NCI-H1694 treated with DMSO at 0.1 percent for 48 hours (cell line): Measurements from ENCODE around the gene GULP1.
"Not testable (repeated sequence)": the region's sequence is repeated elsewhere in the genome, so short reads cannot be mapped to it uniquely, and the experiment has no call there.

Source experiments
- DNase-seq: peaks from one replicate; lab custom pipeline; 2025; lab: John Stamatoyannopoulos, UW

Gene GULP1, protein sequence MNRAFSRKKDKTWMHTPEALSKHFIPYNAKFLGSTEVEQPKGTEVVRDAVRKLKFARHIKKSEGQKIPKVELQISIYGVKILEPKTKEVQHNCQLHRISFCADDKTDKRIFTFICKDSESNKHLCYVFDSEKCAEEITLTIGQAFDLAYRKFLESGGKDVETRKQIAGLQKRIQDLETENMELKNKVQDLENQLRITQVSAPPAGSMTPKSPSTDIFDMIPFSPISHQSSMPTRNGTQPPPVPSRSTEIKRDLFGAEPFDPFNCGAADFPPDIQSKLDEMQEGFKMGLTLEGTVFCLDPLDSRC

GRCh38 chr2:188291617-188292347, at the start of gene GULP1:
TSS of gene GULP1 (plus strand) at chr2:188291874. CDS start at chr2:188477703, 185,829 bp downstream.
- no peak for DNase-seq

GRCh38 chr2:188243381-188243780, 48.3 kb upstream of the GULP1 start:
- no peak for DNase-seq

DNA sequence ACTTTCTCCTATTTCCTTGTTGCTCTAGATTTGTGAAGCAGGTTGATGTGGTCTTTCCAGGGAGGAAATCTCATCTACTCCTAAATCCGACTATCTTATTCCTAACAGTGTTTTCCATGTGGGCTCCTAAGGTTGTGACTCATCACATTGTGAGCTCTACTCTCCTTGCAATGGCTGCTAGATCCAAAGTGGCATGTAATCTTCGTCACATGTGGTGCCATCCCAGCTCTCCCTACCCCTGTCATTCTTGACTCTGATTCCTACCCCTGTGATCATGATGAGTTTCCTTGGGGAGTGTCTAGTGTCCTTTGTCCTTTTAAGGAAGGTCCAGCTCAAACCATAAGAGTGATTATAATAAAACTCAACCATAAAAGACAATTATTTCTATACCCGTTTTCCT, 47.3 kb upstream of the GULP1 start:
- no peak for DNase-seq

DNA sequence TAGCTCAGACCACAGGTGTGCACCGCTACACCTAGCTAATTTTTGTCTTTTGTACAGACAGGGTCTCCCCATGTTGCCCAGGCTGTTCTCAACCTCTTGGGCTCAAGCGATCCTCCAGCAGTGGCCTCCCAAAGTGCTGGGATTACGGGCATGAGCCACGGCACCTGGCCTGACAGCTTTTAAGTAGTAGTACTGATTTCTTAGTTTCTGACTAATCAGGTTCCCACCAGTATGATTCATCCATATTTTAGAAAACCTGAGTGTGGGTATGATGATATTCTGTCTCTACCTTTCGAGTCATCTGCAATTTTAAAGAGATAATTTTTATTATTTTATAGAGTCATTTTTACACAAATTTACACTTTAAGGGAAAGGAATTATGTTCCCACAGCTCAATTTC, 46.4 kb upstream of the GULP1 start:
- DNase-seq = no peak

DNA sequence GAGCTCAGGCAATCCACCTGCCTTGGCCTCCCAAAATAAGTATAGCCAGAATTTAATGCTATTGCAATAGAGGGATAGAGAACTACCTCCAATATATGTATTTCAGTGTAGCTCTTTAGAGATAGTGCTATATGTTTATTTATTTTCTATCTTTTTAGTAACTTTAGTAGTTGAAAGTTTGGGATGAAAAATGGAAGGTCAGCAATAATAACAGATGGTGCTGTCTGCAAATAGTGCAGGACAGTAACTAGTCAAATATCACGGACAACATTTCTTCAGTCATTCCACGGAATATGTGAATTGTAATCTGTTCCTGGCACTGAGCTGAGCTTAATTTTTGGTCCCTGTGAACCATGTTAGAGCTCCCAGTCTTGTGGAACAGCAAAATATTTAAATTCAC, 43.2 kb upstream of the GULP1 start:
- no peak for DNase-seq

GRCh38 chr2:188251034-188251433, 40.6 kb upstream of the GULP1 start:
- no peak for DNase-seq

- no peak for DNase-seq
Measured at GRCh38 chr2:188256420-188256819, 35.3 kb upstream of the GULP1 start.

GRCh38 chr2:188265315-188265714, 26.4 kb upstream of the GULP1 start:
- no peak for DNase-seq

GRCh38 chr2:188267776-188268175, 23.9 kb upstream of the GULP1 start:
- no peak for DNase-seq

- no peak for DNase-seq
Measured at GRCh38 chr2:188269004-188269403, 22.7 kb upstream of the GULP1 start.

GRCh38 chr2:188272121-188272520, 19.6 kb upstream of the GULP1 start:
- DNase-seq = no peak

GRCh38 chr2:188274274-188274673, 17.4 kb upstream of the GULP1 start:
- DNase-seq = no peak

- DNase-seq = no peak
Measured at GRCh38 chr2:188276255-188276654, 15.4 kb upstream of the GULP1 start.

- no peak for DNase-seq
Measured at GRCh38 chr2:188277786-188278185, 13.9 kb upstream of the GULP1 start.

GRCh38 chr2:188278388-188279092, 13.1 kb upstream of the GULP1 start:
- DNase-seq = no peak

- DNase-seq = no peak
Measured at GRCh38 chr2:188279093-188279445, 12.6 kb upstream of the GULP1 start.

GRCh38 chr2:188280811-188281222, 10.9 kb upstream of the GULP1 start:
- DNase-seq = no peak

GRCh38 chr2:188282907-188283306, 8.8 kb upstream of the GULP1 start:
- DNase-seq = no peak

DNA sequence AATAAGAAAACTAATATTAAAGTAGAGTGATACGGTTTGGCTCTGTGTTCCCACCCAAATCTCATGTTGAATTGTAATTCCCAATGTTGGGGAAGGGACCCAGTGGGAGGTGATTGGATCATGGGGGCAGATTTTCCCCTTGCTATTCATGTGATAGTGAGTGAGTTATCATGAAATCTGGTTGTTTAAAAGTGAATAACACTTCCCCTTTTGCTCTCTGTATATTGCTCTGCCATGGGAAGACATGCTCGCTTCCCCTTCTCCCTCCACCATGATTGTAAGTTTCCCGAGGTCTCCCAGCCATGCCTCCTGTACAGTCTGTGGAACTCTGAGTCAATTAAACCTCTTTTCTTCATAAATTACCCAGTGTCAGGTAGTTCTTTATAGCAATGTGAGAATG, 7.4 kb upstream of the GULP1 start:
- DNase-seq = not testable (repeated sequence)

DNA sequence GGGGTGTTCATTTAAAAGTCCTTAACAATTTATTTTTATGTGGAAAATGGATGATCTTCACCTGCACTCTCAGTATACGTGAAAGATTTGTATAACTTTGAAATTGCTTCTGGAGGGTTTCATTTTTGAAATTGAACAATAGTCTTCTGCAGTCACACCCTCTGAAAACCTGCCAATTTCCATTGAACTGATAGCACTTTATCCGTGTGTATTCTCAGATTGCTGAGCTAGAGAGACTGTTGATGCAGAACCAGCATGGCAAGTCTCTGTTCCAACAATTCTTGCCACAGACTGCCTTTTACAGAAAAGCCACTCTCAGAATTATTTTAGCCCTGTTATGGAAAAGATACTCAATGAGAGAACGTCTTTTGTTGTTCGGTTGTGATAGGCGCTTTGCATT, 6.6 kb upstream of the GULP1 start:
- no peak for DNase-seq

- no peak for DNase-seq
Measured at GRCh38 chr2:188285774-188286173, 5.9 kb upstream of the GULP1 start.

DNA sequence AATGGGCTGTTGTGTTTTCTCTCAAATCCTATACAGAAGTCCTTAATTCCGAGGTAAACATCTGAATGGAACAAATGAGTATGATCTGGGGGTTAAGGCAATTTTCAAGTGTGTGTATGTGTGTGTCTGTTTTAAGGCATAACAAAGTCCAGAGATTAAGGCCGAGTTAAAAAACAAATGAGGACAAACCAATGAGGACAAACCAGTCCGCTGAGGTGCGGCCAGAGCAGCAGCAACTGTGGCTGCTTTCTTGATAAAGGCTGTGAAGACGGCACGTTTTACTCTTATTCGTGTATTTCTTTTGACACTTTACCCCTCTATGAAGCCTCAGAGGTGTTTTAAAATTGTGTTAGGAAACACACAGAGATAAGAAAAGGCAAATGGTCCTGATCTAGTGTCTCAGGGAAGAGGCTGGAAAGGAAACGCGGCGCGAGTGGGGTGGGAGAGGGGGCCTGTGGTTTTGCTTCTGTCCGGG, 495 bp upstream of the GULP1 start:
- no peak for DNase-seq
